Heart left ventricle (tissue), 16 donors: ENCODE results near the gene AEBP1. TPM values are rescaled to one million over a fixed set of nuclear protein-coding genes. Genes with fewer than 3 reads are reported as not detected.
A peak's percentile ranks its signal among the peaks of the same experiment; 100 is the strongest.

ENCODE experiments used
- ATAC-seq, 4 donors: fragments of 200-7000 bp; cut with Tn5 transposase; one replicate each; pipeline ENCODE4 v1.9.1; 2020 to 2022; ENCODE audit warnings: moderate library complexity in 4 of 4, mild to moderate bottlenecking in 3 of 4, moderate number of reproducible peaks in 1 of 4
- DNase-seq, 5 donors: peaks; one replicate each; pipeline ENCODE4 v3.0.0-alpha.2; 2020
- H3K27ac ChIP-seq, 12 donors: fragments of 200-600 bp; sonication (generic) in 4 of 12; one replicate each; pipeline versions ENCODE4 v1.5.0 to v1.8.0; 2016 to 2022; ENCODE audit warnings: mild to moderate bottlenecking in 2 of 12
- H3K27me3 ChIP-seq, 9 donors: fragments of 200-600 bp; sonication (generic) in 2 of 9; one replicate each; pipeline versions ENCODE4 v1.5.1 to v1.8.0; 2016 to 2022; ENCODE audit warnings: mild to moderate bottlenecking in 3 of 9
- H3K36me3 ChIP-seq, 9 donors: fragments of 200-600 bp; sonication (generic) in 2 of 9; one replicate each; pipeline versions ENCODE4 v1.5.0 to v1.8.0; 2018 to 2022; ENCODE audit warnings: mild to moderate bottlenecking in 2 of 9
- H3K4me1 ChIP-seq, 12 donors: fragments of 200-600 bp; sonication (generic) in 4 of 12; one replicate each; pipeline versions ENCODE4 v1.5.0 to v1.8.0; 2016 to 2022; ENCODE audit warnings: mild to moderate bottlenecking in 3 of 12
- H3K4me3 ChIP-seq, 12 donors: fragments of 200-600 bp; sonication (generic) in 4 of 12; one replicate each; pipeline versions ENCODE4 v1.5.0 to v1.8.0; 2017 to 2022; ENCODE audit warnings: mild to moderate bottlenecking in 9 of 12, moderate library complexity in 4 of 12
- H3K9me3 ChIP-seq, 12 donors: fragments of 200-600 bp; sonication (generic) in 4 of 12; one replicate each; pipeline versions ENCODE4 v1.5.0 to v1.8.0; 2016 to 2022; ENCODE audit warnings: mild to moderate bottlenecking in 1 of 12
- CTCF ChIP-seq, 12 donors: fragments of 200-600 bp; sonication (generic) in 4 of 12; IDR thresholded peaks; one replicate each; pipeline versions ENCODE4 v1.5.0 to v1.8.0; 2018 to 2022; ENCODE audit warnings: antibody characterized with exemption in 12 of 12, mild to moderate bottlenecking in 5 of 12
- POLR2A ChIP-seq, 2 donors: fragments of 450-650 bp; IDR thresholded peaks; one replicate each; pipeline ENCODE4 v1.6.1; 2017; ENCODE audit warnings: antibody characterized with exemption in 2 of 2, mild to moderate bottlenecking in 2 of 2, moderate library complexity in 2 of 2
- WGBS, 4 donors: extraction: QIAGEN DNeasy Blood & Tissue Kit in 2 of 4; methylation state at CpG; one replicate each; pipeline versions ENCODE4 v1.1.5 to v1.1.7; 2013 to 2018; 5-methylcytosine and 5-hydroxymethylcytosine counted together
- intact Hi-C, 10 donors: fragments of 100-400 bp; cut with DNase I; formaldehyde crosslinking; loops; one replicate each; pipeline versions ENCODE4 v1.11.1 to v1.14.2; 2022
- polyA plus RNA-seq, 2 donors: library from polyadenylated mRNA; stranded (reverse); fragments of 200-250 nt; gene quantifications; one replicate each; pipeline ENCODE4 v1.2.3, GENCODE V29; 2013
- total RNA-seq, 9 donors: library from RNA; depleted of rRNA in 2 of 9; stranded (reverse); fragments of >200 nt in 2 of 9; fragmentation: NEBNext Ultra II Directional in 3 of 9; extraction: Animal tissue kit (Norgen Biotek cat#: 25700) in 3 of 9; gene quantifications; one replicate each; pipeline versions ENCODE4 v1.1.0 to v1.2.4, GENCODE V29; 2016 to 2023
- donor health status: ischemic (EF 13 %, LVEDD 7.1; RV severe dilation, severe dysfunction).
- donor health status: healthy with polysubstance abuse.
- donor health status: DM: no; HTN: yes; CAD: no.
- donor health status: DM: no; HTN: no; CAD: no.
- donor health status: ischemic (EF 25% LVEDD 6.9; RV normal size, moderate dysfunction).
- donor health status: ischemic (EF 25% LVEDD 5.7; RV mildly dilated, moderate dysfunction).
- donor health status: healthy.
- donor health status: DM: yes; HTN: yes; CAD: no.
- donor health status: ischemic (EF 35%, LVEDD 5.7; RV mildly dilated, moderate dysfunction).
- donor health status: nonischemic (EF 11% LVEDD 7.7; RV severe dilation, severe dysfunction).
- donor health status: DM: yes; HTN: yes; CAD: no.
- donor health status: PGD.
- donor health status: ischemic (EF 29% LVEDD 5.4; RV normal size, mild dysfunction).
- donor health status: nonischemic (EF 23%, LVEDD 6.1; RV moderate dilation, normal function).

AEBP1 gene
- total and polyA plus RNA-seq, 11 donors, result 10.9 to 51.1 (median 23.2) TPM

GRCh38 chr7:44065431-44066110, 38.6 kb upstream of the AEBP1 start, which contains the start of gene PGAM2:
Gene PGAM2 (minus strand): TSS chr7:44065567. CDS start chr7:44065529, 38 bp downstream.
- Histone ChIP-seq H3K4me3 (peak within 1 kb of the TSS; percentile 31 to 64 (median 54)), H3K9me3 (no peaks in the 10 kb centered on the region), H3K27me3 (no peaks in the 10 kb centered on the region), H3K36me3 (peaks cover 0 to 23% (median 14%) of the 10 kb centered on the region in 9 donors), H3K27ac (peak within 1 kb of the TSS; percentile 54 to 91 (median 80)), H3K4me1 (peaks cover 0 to 71% (median 32%) of the 10 kb centered on the region in 12 donors)
- intact Hi-C loops, result no loop called here
- ATAC-seq, result peak; percentile 73 to 85 (median 78)
- 3 to 15% (median 12%) methylated on average over 9 to 14 of the region's 14 CpGs for WGBS, 4 donors
- peak; percentile 86 to 93 (median 87) for DNase-seq
- TF ChIP-seq POLR2A (IDR thresholded peaks at IDR 0.05), result peak in 1 of 2 donors; percentile 62
- TF ChIP-seq CTCF (IDR thresholded peaks at IDR 0.05), result no peak

DNA sequence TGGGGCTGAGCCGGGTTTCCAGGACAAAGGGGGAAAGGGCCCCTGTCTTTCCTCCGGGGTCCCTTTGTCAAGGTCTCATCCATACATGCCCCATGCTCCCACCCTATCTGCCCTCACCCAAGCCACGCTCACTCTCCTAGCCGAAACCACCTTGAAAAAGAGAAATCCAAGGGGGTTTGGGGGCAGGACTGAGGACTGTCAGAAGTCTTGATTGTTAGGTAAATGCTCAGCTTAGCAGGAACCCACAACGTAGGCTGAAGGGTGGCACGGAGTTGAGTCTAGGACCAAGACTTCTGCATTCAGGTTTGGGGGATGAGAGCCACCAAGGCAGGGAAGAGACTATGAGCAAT, 38.1 kb upstream of the AEBP1 start:
- H3K36me3 ChIP-seq, result peaks cover 0 to 18% (median 8%) of the 10 kb centered on the region in 9 donors
- intact Hi-C loops, result no loop called here
- no peak for ATAC-seq

GRCh38 chr7:44066494-44067063, 37.6 kb upstream of the AEBP1 start:
- peaks cover 0 to 75% (median 35%) of the 10 kb centered on the region in 12 donors for H3K4me1 ChIP-seq
- TF ChIP-seq CTCF (IDR thresholded peaks at IDR 0.05), result no peak
- TF ChIP-seq POLR2A (IDR thresholded peaks at IDR 0.05), result no peak
- intact Hi-C loops, result no loop called here

More for the DNA sequence above, 38.1 kb upstream of the AEBP1 start:
- Histone ChIP-seq H3K27me3 (no peaks in the 10 kb centered on the region), H3K9me3 (no peaks in the 10 kb centered on the region), H3K4me3 (no peak overlapping the region), H3K27ac (peak overlapping the region in 11 of 12 donors; percentile 35 to 88 (median 77)), H3K4me1 (peaks cover 0 to 72% (median 32%) of the 10 kb centered on the region in 12 donors)
- DNase-seq, result no peak
- no peak for TF ChIP-seq CTCF (IDR thresholded peaks at IDR 0.05)
- TF ChIP-seq POLR2A (IDR thresholded peaks at IDR 0.05), result no peak
- 45 to 50% (median 48%) methylated on average over 6 of the region's 6 CpGs for WGBS, 4 donors

More at GRCh38 chr7:44066494-44067063, 37.6 kb upstream of the AEBP1 start:
- DNase-seq (peak in 1 of 5 donors; percentile 54), ATAC-seq (no peak)
- H3K36me3 ChIP-seq, result peaks cover 0 to 13% (median 6%) of the 10 kb centered on the region in 9 donors
- 70 to 79% (median 73%) methylated on average over 7 of the region's 7 CpGs for WGBS, 4 donors
- peak overlapping the region in 7 of 12 donors; percentile 48 to 88 (median 79) for H3K27ac ChIP-seq
- no peaks in the 10 kb centered on the region for H3K9me3 ChIP-seq
- no peaks in the 10 kb centered on the region for H3K27me3 ChIP-seq
- H3K4me3 ChIP-seq, result no peak overlapping the region
